UCSD-AML1 (cell line): ENCODE results near the gene NPFFR2.
"Not testable (repeated sequence)": the region's sequence is repeated elsewhere in the genome, so short reads cannot be mapped to it uniquely, and the experiment has no call there.

ENCODE experiments used
- DNase-seq: peaks from one replicate; lab custom pipeline; 2025; ENCODE audit not compliant: unreplicated experiment; lab: John Stamatoyannopoulos, UW

The NPFFR2 gene

DNA sequence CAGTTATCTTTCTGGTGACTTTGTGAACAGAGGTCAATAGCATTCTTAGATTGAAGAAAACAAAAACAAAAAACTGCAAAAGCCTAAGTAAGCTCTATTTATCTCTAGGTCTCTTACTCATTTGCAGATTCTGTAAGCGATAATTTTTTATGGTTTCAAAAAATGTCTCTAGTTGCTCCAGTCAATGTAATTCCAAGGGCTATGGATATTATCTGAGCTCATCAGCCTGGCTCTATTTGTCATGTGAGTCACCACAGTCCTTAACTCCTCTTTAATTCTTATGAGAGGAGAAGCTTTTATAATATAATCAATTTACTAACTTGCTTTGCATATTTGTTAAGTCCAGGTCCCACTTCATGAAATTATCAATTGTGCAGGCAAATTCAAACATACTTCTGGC is 79.1 kb downstream of the NPFFR2 start:
- no peak for DNase-seq

- DNase-seq: no peak
Observed at GRCh38 chr4:72111863-72112262, 80.1 kb downstream of the NPFFR2 start.

GRCh38 chr4:72112514-72113156 is 80.8 kb downstream of the NPFFR2 start:
- no peak for DNase-seq

GRCh38 chr4:72118017-72118416 is 86.2 kb downstream of the NPFFR2 start:
- DNase-seq: no peak

GRCh38 chr4:72119946-72120345 is 88.1 kb downstream of the NPFFR2 start:
- no peak for DNase-seq

GRCh38 chr4:72128741-72129140 is 96.9 kb downstream of the NPFFR2 start:
- DNase-seq: no peak

DNA sequence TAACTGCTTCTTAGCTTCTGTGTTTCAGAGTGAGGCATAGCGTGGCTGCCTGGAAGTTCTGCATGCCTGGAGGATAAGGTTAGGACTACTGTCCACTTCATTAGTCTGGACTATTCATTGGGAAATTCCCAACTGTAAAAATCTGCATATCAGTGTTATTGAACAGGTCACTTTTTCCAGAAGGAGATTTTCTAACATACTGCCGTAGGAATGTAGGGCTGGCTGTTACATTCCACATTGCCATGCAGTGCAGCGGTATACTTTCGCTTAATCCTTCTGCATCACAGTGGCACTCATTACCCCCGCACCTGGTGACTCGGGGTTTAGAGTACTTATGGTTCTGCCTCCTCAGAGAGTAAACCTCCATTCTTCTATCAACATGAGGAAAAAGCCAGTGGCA is 104.6 kb downstream of the NPFFR2 start:
- no peak for DNase-seq

DNA sequence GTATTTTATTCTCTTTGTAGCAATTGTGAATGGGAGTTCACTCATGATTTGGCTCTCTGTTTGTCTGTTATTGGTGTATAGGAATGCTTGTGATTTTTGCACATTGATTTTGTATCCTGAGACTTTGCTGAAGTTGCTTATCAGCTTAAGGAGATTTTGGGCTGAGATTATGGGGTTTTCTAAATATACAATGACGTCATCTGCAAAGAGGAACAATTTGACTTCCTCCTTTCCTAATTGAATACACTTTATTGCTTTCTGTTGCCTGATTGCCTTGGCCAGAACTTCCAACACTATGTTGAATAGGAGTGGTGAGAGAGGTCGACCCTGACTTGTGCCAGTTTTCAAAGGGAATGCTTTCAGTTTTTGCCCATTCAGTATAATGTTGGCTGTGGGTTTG is 108.2 kb downstream of the NPFFR2 start:
- DNase-seq: not testable (repeated sequence)

GRCh38 chr4:72144241-72144640 is 112.4 kb downstream of the NPFFR2 start:
- no peak for DNase-seq

DNA sequence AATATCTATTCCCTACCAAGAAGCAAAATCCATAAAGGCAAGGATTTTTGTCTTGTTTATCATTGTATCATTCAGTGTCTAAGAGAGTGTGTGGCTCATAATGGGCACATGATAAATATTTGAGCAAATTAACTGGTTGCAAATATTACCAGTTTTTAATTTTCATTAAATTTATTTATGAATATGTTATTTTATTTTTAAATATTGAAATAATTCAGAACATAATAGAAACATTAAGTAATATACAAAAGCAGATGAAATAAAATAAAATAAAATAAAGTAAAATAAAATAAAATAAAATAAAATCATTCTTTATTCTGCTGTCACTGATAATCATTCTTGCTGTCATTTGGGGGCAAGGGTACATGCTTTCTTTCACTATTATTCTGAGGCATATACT is 120.9 kb downstream of the NPFFR2 start:
- DNase-seq: no peak

DNA sequence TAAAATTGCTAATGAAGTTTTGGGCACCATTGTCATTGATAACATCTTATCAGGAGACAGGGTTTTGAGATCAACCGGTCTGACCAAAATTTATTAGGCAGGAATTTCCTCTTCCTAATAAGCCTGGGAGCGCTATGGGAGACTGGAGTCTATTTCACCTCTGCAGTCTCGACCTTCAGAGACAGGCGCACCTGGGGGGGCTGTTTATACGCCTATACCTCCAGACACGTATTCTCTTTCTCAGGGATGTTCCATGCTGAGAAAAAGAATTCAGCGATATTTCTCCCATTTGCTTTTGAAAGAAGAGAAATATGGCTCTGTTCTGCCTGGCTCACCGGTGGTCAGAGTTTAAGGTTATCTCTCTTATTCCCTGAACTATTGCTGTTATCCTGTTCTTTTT is 121.8 kb downstream of the NPFFR2 start:
- not testable (repeated sequence) for DNase-seq

DNA sequence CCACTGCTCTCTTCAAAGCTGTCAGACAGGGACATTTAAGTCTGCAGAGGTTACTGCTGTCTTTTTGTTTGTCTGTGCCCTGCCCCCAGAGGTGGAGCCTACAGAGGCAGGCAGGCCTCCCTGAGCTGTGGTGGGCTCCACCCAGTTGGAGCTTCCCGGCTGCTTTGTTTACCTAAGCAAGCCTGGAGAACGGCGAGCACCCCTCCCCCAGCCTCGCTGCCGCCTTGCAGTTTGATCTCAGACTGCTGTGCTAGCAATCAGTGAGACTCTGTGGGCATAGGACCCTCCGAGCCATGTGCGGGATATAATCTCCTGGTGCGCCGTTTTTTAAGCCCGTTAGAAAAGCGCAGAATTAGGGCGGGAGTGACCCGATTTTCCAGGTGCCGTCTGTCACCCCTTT is 137.5 kb downstream of the NPFFR2 start:
- DNase-seq: not testable (repeated sequence)

- DNase-seq: no peak
Observed at GRCh38 chr4:72169861-72170260, 138.1 kb downstream of the NPFFR2 start.

- no peak for DNase-seq
Observed at GRCh38 chr4:72171761-72172160, 140.0 kb downstream of the NPFFR2 start.

DNA sequence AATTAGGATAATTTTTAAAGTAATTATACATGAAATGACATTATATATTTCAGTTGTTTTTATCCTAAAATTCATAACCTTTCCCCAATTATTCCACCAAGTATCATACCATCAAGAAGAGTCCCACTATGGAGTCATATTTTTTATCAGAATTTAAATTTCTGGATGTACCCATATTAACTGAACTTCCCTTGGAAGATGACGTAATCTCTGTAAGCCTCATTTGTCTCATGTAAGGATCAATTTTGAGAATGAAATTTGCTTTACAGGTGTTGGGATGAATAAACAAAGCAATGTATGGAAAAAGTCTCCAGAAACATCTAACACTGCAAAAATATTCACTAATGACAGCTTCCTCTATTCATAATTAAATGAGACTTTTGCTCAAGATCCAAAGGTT is 147.5 kb downstream of the NPFFR2 start:
- no peak for DNase-seq

- DNase-seq: no peak
Observed at GRCh38 chr4:72186714-72187113, 154.9 kb downstream of the NPFFR2 start.

- DNase-seq: no peak
Observed at GRCh38 chr4:72194046-72194445, 162.2 kb downstream of the NPFFR2 start.

GRCh38 chr4:72194453-72194852 is 162.7 kb downstream of the NPFFR2 start:
- DNase-seq: no peak
